Chondrocyte (in vitro differentiated cells): Measurements from ENCODE around the gene PDX1. TPM values are rescaled to one million over a fixed set of nuclear protein-coding genes. Genes with fewer than 3 reads are reported as not detected.

Experiments used
- DNase-seq: peaks from one replicate; pipeline ENCODE4 v3.0.0; 2021; ENCODE audit warnings: mixed read lengths, low spot score
- H3K27ac Mint-ChIP-seq: one replicate; pipeline ENCODE4 v1.8.0; 2021; ENCODE audit warnings: mild to moderate bottlenecking, moderate library complexity, mixed read lengths; ENCODE audit not compliant: unreplicated experiment
- H3K27me3 Mint-ChIP-seq: 2 replicates; pipeline ENCODE4 v1.8.0; 2021; ENCODE audit warnings: low read depth, mixed read lengths
- H3K36me3 Mint-ChIP-seq: 2 replicates; pipeline ENCODE4 v1.8.0; 2021; ENCODE audit warnings: low read depth, mixed read lengths
- H3K4me1 Mint-ChIP-seq: 2 replicates; pipeline ENCODE4 v1.8.0; 2021; ENCODE audit warnings: low read depth, mild to moderate bottlenecking, mixed read lengths
- H3K4me3 Mint-ChIP-seq: one replicate; pipeline ENCODE4 v1.8.0; 2021; ENCODE audit warnings: mild to moderate bottlenecking, moderate library complexity, mixed read lengths; ENCODE audit not compliant: unreplicated experiment
- H3K9me3 Mint-ChIP-seq: 2 replicates; pipeline ENCODE4 v1.8.0; 2021; ENCODE audit warnings: low read depth, mixed read lengths
- total RNA-seq: library from RNA; stranded (reverse); gene quantifications from 3 replicates; pipeline ENCODE4 v1.2.1, GENCODE V29; 2021
- TF ChIP-seq, protein P1 (sequence below): fragments of 200-600 bp; sonication (generic); IDR thresholded peaks from 2 replicates; pipeline ENCODE4 v1.5.0; 2021; ENCODE audit warnings: antibody characterized with exemption, mild to moderate bottlenecking, moderate library complexity

The PDX1 gene
- total RNA-seq, 1 donor from 2014 or later = not detected

DNA sequence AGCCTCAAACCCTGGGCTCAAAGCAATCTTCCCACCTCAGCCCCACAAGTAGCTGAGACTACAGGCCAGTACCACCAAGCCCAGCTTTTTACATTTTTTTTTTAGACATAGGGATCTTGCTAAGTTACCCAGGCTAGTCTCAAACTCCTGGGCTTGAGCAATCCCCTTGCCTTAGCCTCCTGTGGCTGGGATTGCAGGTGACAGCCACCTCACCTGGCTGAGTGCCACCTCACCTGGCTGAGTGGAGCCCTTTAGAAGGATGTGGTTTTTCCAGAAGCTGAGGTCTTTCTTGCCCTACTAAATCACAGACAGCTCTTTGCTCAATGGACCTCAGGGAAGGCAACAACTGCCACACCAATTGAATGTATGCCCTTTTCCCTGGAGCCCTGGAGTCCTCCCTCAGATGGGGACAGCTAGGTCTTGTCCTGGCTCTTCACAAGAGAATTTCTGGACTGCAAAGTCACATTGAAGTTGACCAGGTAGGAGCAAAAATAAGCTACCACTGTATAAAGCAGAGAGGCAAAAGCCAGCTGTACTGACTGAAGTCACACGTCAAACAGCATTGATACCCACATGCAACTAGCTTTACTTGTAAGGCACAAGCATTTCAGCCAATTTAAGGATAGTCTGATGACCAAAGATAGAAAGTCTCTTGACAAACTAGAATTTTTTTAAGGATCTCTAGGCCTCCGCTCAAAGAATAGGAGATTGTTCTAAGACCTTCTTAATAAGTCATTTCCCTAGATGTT lies 14.0 kb downstream of the PDX1 start:
- no peak overlapping the region for H3K27ac Mint-ChIP-seq
- H3K4me1 Mint-ChIP-seq = no peaks in the 10 kb centered on the region
- no peak for DNase-seq
- H3K36me3 Mint-ChIP-seq = no peaks in the 10 kb centered on the region
- H3K27me3 Mint-ChIP-seq = peaks cover 45% of the 10 kb centered on the region
- peaks cover 8% of the 10 kb centered on the region for H3K9me3 Mint-ChIP-seq
- TF ChIP-seq, protein P1, sequence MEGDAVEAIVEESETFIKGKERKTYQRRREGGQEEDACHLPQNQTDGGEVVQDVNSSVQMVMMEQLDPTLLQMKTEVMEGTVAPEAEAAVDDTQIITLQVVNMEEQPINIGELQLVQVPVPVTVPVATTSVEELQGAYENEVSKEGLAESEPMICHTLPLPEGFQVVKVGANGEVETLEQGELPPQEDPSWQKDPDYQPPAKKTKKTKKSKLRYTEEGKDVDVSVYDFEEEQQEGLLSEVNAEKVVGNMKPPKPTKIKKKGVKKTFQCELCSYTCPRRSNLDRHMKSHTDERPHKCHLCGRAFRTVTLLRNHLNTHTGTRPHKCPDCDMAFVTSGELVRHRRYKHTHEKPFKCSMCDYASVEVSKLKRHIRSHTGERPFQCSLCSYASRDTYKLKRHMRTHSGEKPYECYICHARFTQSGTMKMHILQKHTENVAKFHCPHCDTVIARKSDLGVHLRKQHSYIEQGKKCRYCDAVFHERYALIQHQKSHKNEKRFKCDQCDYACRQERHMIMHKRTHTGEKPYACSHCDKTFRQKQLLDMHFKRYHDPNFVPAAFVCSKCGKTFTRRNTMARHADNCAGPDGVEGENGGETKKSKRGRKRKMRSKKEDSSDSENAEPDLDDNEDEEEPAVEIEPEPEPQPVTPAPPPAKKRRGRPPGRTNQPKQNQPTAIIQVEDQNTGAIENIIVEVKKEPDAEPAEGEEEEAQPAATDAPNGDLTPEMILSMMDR = no peak
- H3K4me3 Mint-ChIP-seq = no peak overlapping the region

- Mint-ChIP-seq H3K4me1 (no peaks in the 10 kb centered on the region), H3K9me3 (peaks cover 11% of the 10 kb centered on the region), H3K4me3 (no peak overlapping the region), H3K36me3 (no peaks in the 10 kb centered on the region), H3K27me3 (peaks cover 46% of the 10 kb centered on the region), H3K27ac (no peak overlapping the region)
- TF ChIP-seq, protein P1 = no peak
- no peak for DNase-seq
Observed at GRCh38 chr13:27942972-27943371, 23.2 kb downstream of the PDX1 start.

- Mint-ChIP-seq H3K27ac (no peak overlapping the region), H3K4me1 (peaks cover 11% of the 10 kb centered on the region), H3K9me3 (peaks cover 6% of the 10 kb centered on the region), H3K36me3 (no peaks in the 10 kb centered on the region), H3K27me3 (peaks cover 62% of the 10 kb centered on the region), H3K4me3 (peak overlapping the region; percentile 52)
- DNase-seq = no peak
- TF ChIP-seq, protein P1 = no peak
Observed at GRCh38 chr13:27952876-27953675, 33.3 kb downstream of the PDX1 start.

- peaks cover 6% of the 10 kb centered on the region for H3K9me3 Mint-ChIP-seq
- peaks cover 11% of the 10 kb centered on the region for H3K4me1 Mint-ChIP-seq
- peak overlapping the region; percentile 69 for H3K4me3 Mint-ChIP-seq
- no peaks in the 10 kb centered on the region for H3K36me3 Mint-ChIP-seq
- no peak overlapping the region for H3K27ac Mint-ChIP-seq
- TF ChIP-seq, protein P1 = peak; percentile 94
- DNase-seq = no peak
- H3K27me3 Mint-ChIP-seq = peaks cover 65% of the 10 kb centered on the region
Observed at GRCh38 chr13:27953676-27954405, 34.0 kb downstream of the PDX1 start.

- TF ChIP-seq, protein P1 = no peak
- Mint-ChIP-seq H3K4me1 (peaks cover 11% of the 10 kb centered on the region), H3K27ac (no peak overlapping the region), H3K27me3 (peaks cover 67% of the 10 kb centered on the region), H3K36me3 (no peaks in the 10 kb centered on the region), H3K9me3 (peaks cover 6% of the 10 kb centered on the region), H3K4me3 (peak overlapping the region; percentile 69)
- no peak for DNase-seq
Observed at GRCh38 chr13:27954406-27954851, 34.6 kb downstream of the PDX1 start.
